KBM-7 (cell line): ENCODE measurements around the gene PPP4R4.
"Not testable (repeated sequence)": the region's sequence is repeated elsewhere in the genome, so short reads cannot be mapped to it uniquely, and the experiment has no call there.

Source experiments
- DNase-seq: peaks from one replicate; pipeline ENCODE4 v3.0.0-alpha.2; 2015
- in situ Hi-C: fragments of 300-500 bp; cut with MboI; formaldehyde crosslinking; loops from 2 replicates; pipeline ENCODE4 v1.14.3; 2020; ENCODE audit warnings: low sequenced_read_pairs, low pct_unique_long_range_greater_than_20kb, mixed read lengths

Gene PPP4R4

GRCh38 chr14:94237983-94238382 lies 63.9 kb downstream of the PPP4R4 start:
- no peak for DNase-seq
- in situ Hi-C loops: no loop called here

DNA sequence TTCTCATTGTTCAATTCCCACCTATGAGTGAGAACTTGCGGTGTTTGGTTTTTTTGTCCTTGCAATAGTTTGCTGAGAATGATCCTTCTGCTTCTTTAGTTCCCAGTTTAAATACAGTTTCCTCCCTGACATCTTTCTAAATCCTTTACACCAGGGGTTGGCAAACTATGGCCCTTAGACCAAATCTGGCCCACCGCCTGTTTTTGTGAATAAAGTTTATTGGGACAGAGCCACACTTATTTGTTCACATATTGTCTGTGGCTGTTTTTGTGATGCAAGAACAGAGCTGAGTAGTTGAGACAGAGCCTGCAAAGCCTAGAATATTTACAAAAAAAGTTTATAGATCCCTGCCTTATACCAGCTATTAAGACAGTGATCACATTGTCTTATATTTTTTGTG lies 65.3 kb downstream of the PPP4R4 start:
- no peak for DNase-seq
- in situ Hi-C loops: no loop called here

GRCh38 chr14:94244182-94244581 lies 70.1 kb downstream of the PPP4R4 start:
- in situ Hi-C loops: no loop called here

GRCh38 chr14:94264195-94264594 lies 90.1 kb downstream of the PPP4R4 start:
- in situ Hi-C loops, DNase-seq: not testable (repeated sequence)

More at GRCh38 chr14:94244182-94244581, 70.1 kb downstream of the PPP4R4 start:
- DNase-seq: no peak

GRCh38 chr14:94267352-94267751 lies 93.2 kb downstream of the PPP4R4 start:
- DNase-seq: peak; percentile 7
- in situ Hi-C loops: no loop called here

DNA sequence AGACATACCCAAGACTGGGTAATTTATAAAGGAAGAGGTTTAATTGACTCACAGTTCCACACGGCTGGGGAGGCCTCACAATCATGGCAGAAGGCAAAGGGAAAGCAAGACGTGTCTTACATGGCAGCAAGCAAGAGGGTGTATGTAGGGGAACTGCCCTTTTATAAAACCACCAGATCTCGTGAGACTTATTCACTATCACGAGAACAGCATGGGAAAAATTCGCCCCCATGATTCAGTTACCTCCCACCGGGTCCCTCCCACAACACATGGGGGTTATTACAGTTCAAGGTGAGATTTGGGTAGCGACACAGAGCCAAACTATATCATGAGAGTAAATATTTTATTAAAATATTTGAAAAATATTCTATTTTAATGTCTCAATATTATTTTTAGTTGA lies 94.5 kb downstream of the PPP4R4 start:
- DNase-seq, in situ Hi-C loops: not testable (repeated sequence)

- in situ Hi-C loops: no loop called here
- DNase-seq: no peak
Observed at GRCh38 chr14:94269156-94269555, 95.0 kb downstream of the PPP4R4 start.

DNA sequence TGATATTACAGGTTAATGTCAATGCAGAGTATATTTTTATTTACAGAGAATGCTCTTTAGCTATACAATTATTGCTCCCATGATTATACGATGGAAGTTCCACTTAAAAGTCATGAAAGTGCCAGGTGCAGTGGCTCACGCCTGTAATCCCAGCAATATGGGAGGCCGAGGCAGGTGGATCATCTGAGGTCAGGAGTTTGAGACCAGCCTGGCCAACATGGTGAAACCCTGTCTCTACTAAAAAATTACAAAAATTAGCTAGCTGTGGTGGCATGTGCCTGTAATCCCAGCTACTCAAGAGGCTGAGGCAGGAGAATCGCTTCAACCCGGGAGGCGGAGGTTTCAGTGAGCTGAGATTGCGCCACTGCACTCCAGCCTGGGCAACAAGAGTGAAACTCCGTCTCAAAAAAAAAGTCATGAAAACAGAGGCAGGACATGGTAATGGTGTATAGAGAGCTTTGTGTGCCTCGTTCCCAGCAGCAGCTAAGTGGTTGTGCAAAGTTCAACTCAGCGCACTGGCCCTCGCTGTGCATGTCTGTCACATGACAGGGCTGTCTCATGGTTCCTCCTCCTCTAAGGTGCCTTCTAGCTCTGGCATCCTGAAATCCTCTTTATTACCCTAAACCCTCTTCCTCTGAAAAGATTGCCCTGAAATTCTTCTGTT lies 102.9 kb downstream of the PPP4R4 start:
- DNase-seq, in situ Hi-C loops: not testable (repeated sequence)

DNA sequence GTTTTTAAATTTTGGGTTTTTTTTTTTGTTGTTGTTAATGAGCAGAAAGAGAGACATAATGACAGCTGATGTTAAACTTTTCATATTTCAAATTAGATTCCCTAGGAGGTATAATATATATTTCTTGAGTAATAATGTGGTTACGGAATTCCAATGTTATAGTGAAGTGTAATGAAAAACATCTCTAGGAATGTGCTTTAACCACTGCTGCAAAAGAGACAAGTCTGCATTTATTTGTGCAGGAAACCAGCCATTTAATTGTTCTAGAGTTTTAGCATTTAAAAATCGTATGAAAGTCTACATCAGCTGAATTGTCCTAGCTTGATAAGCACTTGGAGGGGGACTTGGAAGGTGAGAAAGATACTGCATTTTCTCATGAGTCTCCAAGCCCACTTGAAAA lies 104.6 kb downstream of the PPP4R4 start:
- DNase-seq: no peak
- in situ Hi-C loops: no loop called here

DNA sequence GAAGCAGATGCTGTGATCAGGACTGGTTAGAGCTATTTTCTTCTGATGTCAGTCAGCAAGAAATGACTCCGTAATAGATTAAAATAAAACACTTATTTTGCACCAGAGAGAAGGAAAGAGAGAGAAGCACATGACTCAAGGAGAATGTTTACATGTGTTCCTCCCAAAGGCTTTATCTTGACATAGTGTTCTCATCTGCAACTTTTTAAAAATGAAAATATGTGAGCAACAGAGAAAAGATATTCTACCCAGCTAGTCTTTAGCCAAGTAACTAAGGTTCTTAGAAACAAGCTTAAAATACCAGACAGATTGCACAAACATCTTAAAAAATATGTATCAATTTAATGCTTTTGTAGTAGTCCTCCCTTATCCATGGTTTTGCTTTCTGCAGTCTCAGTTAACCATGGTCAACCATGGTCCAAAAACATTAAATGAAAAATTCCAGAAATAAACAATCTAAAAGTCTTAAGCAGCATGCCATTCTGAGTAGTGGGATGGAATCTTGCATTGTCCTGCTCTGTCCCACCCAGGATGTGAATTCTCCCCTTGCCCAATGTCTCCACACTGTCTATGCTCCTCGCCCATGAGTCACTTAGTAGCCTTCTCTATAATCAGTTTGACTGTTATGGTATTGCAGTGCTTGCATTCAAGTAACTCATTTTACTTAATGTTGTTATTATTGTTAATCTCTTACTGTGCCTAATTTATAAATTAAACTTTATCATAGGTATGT lies 109.0 kb downstream of the PPP4R4 start:
- DNase-seq: no peak
- in situ Hi-C loops: no loop called here

DNA sequence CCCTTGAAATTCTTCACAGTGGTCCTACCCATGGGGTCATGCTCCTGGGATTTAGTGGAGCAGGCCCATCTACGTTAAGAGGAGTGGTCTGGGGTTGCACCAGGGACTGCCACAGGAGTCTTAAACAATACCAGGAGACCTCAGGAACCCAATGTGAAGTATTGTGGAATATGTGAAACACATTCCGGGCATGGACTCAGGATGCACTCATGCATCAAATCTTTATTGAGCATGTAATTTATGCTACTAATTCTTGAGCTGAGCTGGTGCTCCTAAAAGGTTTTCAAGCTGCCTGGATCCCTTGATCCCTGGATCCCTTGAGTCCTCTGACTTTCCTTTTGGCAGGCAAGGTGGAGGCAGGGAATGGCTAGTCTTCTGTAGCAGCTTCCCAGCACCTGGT lies 110.1 kb downstream of the PPP4R4 start:
- no peak for DNase-seq
- in situ Hi-C loops: no loop called here

- in situ Hi-C loops: no loop called here
- DNase-seq: no peak
Observed at GRCh38 chr14:94285158-94285557, 111.0 kb downstream of the PPP4R4 start.

GRCh38 chr14:94288610-94289465 lies 114.7 kb downstream of the PPP4R4 start:
- no peak for DNase-seq
- in situ Hi-C loops: no loop called here

DNA sequence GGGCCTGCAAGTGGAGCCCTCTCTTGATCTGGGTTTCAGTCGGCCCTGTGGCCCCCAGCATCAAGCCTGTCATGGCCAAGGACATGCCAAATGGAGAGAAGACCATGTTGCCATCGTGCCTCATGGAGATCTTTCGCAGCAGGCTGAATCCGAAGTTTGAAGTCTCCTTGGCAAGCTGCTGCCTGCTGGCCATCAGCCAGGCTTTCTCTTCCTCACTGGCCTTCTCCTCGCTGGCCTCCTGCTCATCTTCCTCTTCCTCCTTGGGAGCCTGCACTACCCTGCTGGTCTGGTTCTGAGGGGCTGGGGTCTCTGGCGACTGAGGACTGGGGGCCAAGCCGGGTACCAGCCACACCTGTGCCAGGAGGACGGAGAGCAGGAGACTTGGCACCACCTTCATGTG lies 116.1 kb downstream of the PPP4R4 start:
- no peak for DNase-seq
- in situ Hi-C loops: no loop called here

GRCh38 chr14:94291159-94291905 lies 117.2 kb downstream of the PPP4R4 start:
- DNase-seq: no peak
- in situ Hi-C loops: no loop called here

DNA sequence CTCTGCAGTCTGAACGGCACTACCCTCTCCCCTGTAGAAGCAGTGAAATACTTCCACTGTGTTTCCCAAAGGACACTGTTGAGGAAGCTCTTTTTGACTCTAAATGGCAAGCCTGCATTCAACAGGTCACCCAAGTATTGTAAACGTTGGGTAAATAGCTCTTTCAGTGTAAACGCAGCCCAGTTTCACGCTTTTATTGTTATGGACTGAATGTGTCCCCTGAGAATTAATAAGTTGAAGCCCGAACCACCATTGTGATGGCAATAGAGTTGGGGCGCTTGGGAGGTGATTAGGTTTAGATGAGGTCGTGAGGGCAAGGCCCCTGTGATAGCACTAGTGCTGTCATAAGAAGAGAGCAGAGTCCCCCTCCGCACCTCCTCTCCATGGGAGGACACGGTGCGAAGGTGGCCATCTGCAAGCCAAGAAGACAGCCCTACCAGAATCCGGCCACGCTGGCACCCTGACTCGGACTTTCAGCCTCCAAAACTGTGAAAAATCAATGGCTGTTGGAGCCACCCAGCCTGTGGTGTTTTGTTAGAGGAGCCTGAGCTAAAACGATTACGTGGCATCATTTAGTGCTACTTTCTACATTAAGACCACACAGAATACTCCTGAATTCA lies 117.9 kb downstream of the PPP4R4 start:
- in situ Hi-C loops: no loop called here
- no peak for DNase-seq

DNA sequence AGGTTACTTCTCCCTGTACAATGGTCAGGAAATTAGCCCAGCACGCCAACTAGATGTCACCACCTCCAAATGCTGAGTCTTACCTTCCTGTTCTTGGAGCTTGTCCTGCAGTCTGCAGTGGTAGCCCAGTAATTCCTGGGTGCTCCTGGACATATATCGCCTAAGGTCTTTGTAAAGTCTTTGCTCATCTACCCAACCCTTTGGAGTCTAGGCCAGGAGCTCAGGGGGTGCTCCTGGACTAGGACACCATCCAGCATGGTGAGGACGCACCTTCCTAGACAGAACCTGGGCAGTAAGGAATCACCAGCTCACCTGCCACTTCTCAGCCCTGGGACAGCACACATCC lies 118.4 kb downstream of the PPP4R4 start:
- DNase-seq: no peak
- in situ Hi-C loops: no loop called here

DNA sequence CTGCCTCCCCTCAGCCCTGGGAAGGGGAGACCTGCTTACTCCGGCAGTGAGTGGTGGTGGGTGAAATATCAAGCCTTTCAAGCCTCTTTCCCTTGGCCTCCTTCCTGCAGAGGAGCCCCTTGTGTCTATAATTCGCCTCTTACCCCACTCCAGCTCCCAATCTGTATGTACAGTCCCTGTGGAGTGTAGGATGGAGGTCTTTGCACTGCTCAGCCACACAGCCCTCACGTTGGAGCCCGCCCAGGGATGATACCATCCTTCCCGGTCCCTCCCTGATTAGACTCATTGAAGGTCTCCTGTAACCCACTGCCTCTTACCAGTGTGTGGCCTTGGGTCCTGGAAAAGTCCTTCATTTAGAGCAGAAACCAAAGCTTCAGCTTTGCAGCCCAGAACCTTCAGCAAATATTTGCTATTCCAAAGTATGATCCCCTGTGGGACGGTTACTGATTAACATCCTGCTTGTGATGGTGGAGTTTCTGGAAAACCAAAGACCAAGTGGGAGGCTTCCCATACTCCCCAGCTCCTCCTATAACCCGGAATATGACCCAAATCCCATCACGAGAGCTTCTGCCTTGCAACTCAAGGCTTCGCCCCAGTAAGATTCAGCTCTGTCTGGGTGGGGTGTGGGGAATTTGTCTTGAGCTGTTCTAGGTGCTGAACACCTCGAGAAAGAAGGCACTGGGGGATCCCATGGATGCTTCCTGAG lies 118.9 kb downstream of the PPP4R4 start, which contains the start of gene SERPINA10:
TSS of gene SERPINA10 (minus strand) at position 397 of the 706 bp plus-strand sequence. CDS start 2,675 bp downstream, outside the sequence.
- in situ Hi-C loops: no loop called here
- DNase-seq: no peak
